Measurements from ENCODE around the gene ENTPD1.

GRCh38 chr10:95789902-95790301 lies 33.9 kb downstream of the ENTPD1 start:
- TF ChIP-seq, protein P1, sequence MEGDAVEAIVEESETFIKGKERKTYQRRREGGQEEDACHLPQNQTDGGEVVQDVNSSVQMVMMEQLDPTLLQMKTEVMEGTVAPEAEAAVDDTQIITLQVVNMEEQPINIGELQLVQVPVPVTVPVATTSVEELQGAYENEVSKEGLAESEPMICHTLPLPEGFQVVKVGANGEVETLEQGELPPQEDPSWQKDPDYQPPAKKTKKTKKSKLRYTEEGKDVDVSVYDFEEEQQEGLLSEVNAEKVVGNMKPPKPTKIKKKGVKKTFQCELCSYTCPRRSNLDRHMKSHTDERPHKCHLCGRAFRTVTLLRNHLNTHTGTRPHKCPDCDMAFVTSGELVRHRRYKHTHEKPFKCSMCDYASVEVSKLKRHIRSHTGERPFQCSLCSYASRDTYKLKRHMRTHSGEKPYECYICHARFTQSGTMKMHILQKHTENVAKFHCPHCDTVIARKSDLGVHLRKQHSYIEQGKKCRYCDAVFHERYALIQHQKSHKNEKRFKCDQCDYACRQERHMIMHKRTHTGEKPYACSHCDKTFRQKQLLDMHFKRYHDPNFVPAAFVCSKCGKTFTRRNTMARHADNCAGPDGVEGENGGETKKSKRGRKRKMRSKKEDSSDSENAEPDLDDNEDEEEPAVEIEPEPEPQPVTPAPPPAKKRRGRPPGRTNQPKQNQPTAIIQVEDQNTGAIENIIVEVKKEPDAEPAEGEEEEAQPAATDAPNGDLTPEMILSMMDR (IDR thresholded peaks at IDR 0.05; ENCODE audit: insufficient read depth, low read depth, low read length) = no peak
- TF ChIP-seq EZH2 (IDR thresholded peaks at IDR 0.05; ENCODE audit: insufficient read depth, low read length) = no peak
